ENCODE results near the gene ZNF385B.

ZNF385B gene

GRCh38 chr2:179724403-179724802 lies 137.0 kb downstream of the ZNF385B start:
- TF ChIP-seq CTCF (IDR thresholded peaks at IDR 0.05; ENCODE audit: extremely low read depth, missing control alignments) = no peak
- no peak for DNase-seq (ENCODE audit: low spot score)

GRCh38 chr2:179720173-179720772 lies 141.1 kb downstream of the ZNF385B start:
- no peak for DNase-seq (ENCODE audit: low spot score)
- TF ChIP-seq CTCF (IDR thresholded peaks at IDR 0.05; ENCODE audit: extremely low read depth, missing control alignments) = no peak

- DNase-seq (ENCODE audit: low spot score) = no peak
- no peak for TF ChIP-seq CTCF (IDR thresholded peaks at IDR 0.05; ENCODE audit: extremely low read depth, missing control alignments)
Observed at GRCh38 chr2:179715871-179716270, 145.5 kb downstream of the ZNF385B start.

- TF ChIP-seq CTCF (IDR thresholded peaks at IDR 0.05; ENCODE audit: extremely low read depth, missing control alignments) = no peak
- no peak for DNase-seq (ENCODE audit: low spot score)
Observed at GRCh38 chr2:179715196-179715595, 146.2 kb downstream of the ZNF385B start.

GRCh38 chr2:179712825-179713224 lies 148.6 kb downstream of the ZNF385B start:
- TF ChIP-seq CTCF (IDR thresholded peaks at IDR 0.05; ENCODE audit: extremely low read depth, missing control alignments) = no peak
- no peak for DNase-seq (ENCODE audit: low spot score)

- DNase-seq (ENCODE audit: low spot score) = no peak
- no peak for TF ChIP-seq CTCF (IDR thresholded peaks at IDR 0.05; ENCODE audit: extremely low read depth, missing control alignments)
Observed at GRCh38 chr2:179711375-179711774, 150.0 kb downstream of the ZNF385B start.

- TF ChIP-seq CTCF (IDR thresholded peaks at IDR 0.05; ENCODE audit: extremely low read depth, missing control alignments) = no peak
- no peak for DNase-seq (ENCODE audit: low spot score)
Observed at GRCh38 chr2:179703702-179704101, 157.7 kb downstream of the ZNF385B start.

Measured in GM20000 (cell line).